HFFc6 (cell line): ENCODE measurements around the gene PPP1R26. TPM values are rescaled to one million over a fixed set of nuclear protein-coding genes. Genes with fewer than 3 reads are reported as not detected.
A peak's percentile ranks its signal among the peaks of the same experiment; 100 is the strongest.
"Not testable (repeated sequence)": the region's sequence is repeated elsewhere in the genome, so short reads cannot be mapped to it uniquely, and the experiment has no call there.

Source experiments
- DNase-seq: peaks from one replicate; pipeline ENCODE4 v3.0.0-alpha.2; 2018
- H3K27ac Mint-ChIP-seq: 2 replicates; pipeline ENCODE4 v1.8.0; 2020; ENCODE audit warnings: mild to moderate bottlenecking, mixed read lengths
- H3K27me3 Mint-ChIP-seq: 2 replicates; pipeline ENCODE4 v1.8.0; 2021; ENCODE audit warnings: mild to moderate bottlenecking, moderate library complexity, mixed read lengths; ENCODE audit not compliant: insufficient read depth
- H3K36me3 Mint-ChIP-seq: 2 replicates; pipeline ENCODE4 v1.8.0; 2021; ENCODE audit warnings: low read depth, mixed read lengths
- H3K4me1 Mint-ChIP-seq: 2 replicates; pipeline ENCODE4 v1.8.0; 2020; ENCODE audit warnings: low read depth, mixed read lengths
- H3K4me3 Mint-ChIP-seq: 2 replicates; pipeline ENCODE4 v1.8.0; 2020; ENCODE audit warnings: mild to moderate bottlenecking, moderate library complexity, mixed read lengths
- H3K9me3 Mint-ChIP-seq: 2 replicates; pipeline ENCODE4 v1.8.0; 2020; ENCODE audit warnings: mild to moderate bottlenecking, mixed read lengths
- CTCF ChIP-seq: fragments of 200-600 bp; sonication (generic); IDR thresholded peaks from 2 replicates; pipeline ENCODE4 v1.5.0; 2021; ENCODE audit warnings: antibody characterized with exemption, mild to moderate bottlenecking
- total RNA-seq, 6 experiments: library from RNA; stranded (reverse); fragmentation: NEBNext Ultra II Directional; extraction: Animal tissue kit (Norgen Biotek cat#: 25700); gene quantifications; 2 replicates in 1 of 6; 3 replicates in 5 of 6; pipeline ENCODE4 v1.2.3, GENCODE V29; 2021

PPP1R26 gene
- total RNA-seq, 6 experiments from 2014 or later = 10.6 to 14.9 (median 11.0) TPM

- DNase-seq = no peak
- no peak overlapping the region for H3K27ac Mint-ChIP-seq
- no peak overlapping the region for H3K4me3 Mint-ChIP-seq
- no peaks in the 10 kb centered on the region for H3K4me1 Mint-ChIP-seq
- no peak for TF ChIP-seq CTCF
- peaks cover 12% of the 10 kb centered on the region for H3K9me3 Mint-ChIP-seq
- no peaks in the 10 kb centered on the region; the same call in 1 of the 2 replicates for H3K36me3 Mint-ChIP-seq
- H3K27me3 Mint-ChIP-seq = peaks cover 31% of the 10 kb centered on the region
Observed at GRCh38 chr9:135456436-135457104, 23.0 kb upstream of the PPP1R26 start.

- H3K27ac Mint-ChIP-seq, H3K36me3 Mint-ChIP-seq, DNase-seq, H3K4me3 Mint-ChIP-seq, H3K9me3 Mint-ChIP-seq: not testable (repeated sequence)
- peaks cover 14% of the 10 kb centered on the region for H3K4me1 Mint-ChIP-seq
- H3K27me3 Mint-ChIP-seq = peaks cover 25% of the 10 kb centered on the region
Observed at GRCh38 chr9:135458478-135458877, 21.1 kb upstream of the PPP1R26 start.

- no peak for TF ChIP-seq CTCF
- peaks cover 4% of the 10 kb centered on the region for H3K27me3 Mint-ChIP-seq
- H3K4me3 Mint-ChIP-seq = no peak overlapping the region
- peaks cover 31% of the 10 kb centered on the region for H3K4me1 Mint-ChIP-seq
- no peaks in the 10 kb centered on the region for H3K36me3 Mint-ChIP-seq
- no peak for DNase-seq
- H3K27ac Mint-ChIP-seq = no peak overlapping the region; the same call in 1 of the 2 replicates
- no peaks in the 10 kb centered on the region for H3K9me3 Mint-ChIP-seq
Observed at GRCh38 chr9:135461936-135462335, 17.6 kb upstream of the PPP1R26 start.

- peaks cover 4% of the 10 kb centered on the region for H3K27me3 Mint-ChIP-seq
- peak; percentile 55 for DNase-seq
- peak overlapping the region; percentile 28; the same call in 1 of the 2 replicates for H3K4me3 Mint-ChIP-seq
- peak overlapping the region; percentile 59 for H3K27ac Mint-ChIP-seq
- no peak for TF ChIP-seq CTCF
- peaks cover 35% of the 10 kb centered on the region for H3K4me1 Mint-ChIP-seq
- no peaks in the 10 kb centered on the region for H3K36me3 Mint-ChIP-seq
- H3K9me3 Mint-ChIP-seq = no peaks in the 10 kb centered on the region
Observed at GRCh38 chr9:135463140-135463539, 16.4 kb upstream of the PPP1R26 start.

- H3K4me3 Mint-ChIP-seq = no peak overlapping the region
- no peaks in the 10 kb centered on the region; the same call in 1 of the 2 replicates for H3K27me3 Mint-ChIP-seq
- H3K27ac Mint-ChIP-seq = peak overlapping the region; percentile 59
- no peaks in the 10 kb centered on the region for H3K36me3 Mint-ChIP-seq
- DNase-seq = no peak
- no peaks in the 10 kb centered on the region for H3K9me3 Mint-ChIP-seq
- peaks cover 45% of the 10 kb centered on the region for H3K4me1 Mint-ChIP-seq
- TF ChIP-seq CTCF = no peak
Observed at GRCh38 chr9:135464181-135464580, 15.4 kb upstream of the PPP1R26 start.

GRCh38 chr9:135468854-135469521 lies 10.6 kb upstream of the PPP1R26 start:
- TF ChIP-seq CTCF = no peak
- H3K4me3 Mint-ChIP-seq = peak overlapping the region; percentile 82
- peaks cover 8% of the 10 kb centered on the region for H3K36me3 Mint-ChIP-seq
- no peaks in the 10 kb centered on the region for H3K9me3 Mint-ChIP-seq
- DNase-seq = peak; percentile 50
- H3K27ac Mint-ChIP-seq = peak overlapping the region; percentile 81
- no peaks in the 10 kb centered on the region for H3K27me3 Mint-ChIP-seq
- H3K4me1 Mint-ChIP-seq = peaks cover 42% of the 10 kb centered on the region
